Suprapubic skin (tissue), 3 donors: ENCODE data around the gene USP48.

Experiments
- POLR2AphosphoS5 ChIP-seq, 3 donors: sonication (generic); formaldehyde crosslinking; IDR thresholded peaks; one replicate each; pipeline ENCODE4 v1.6.1; 2017; ENCODE audit warnings: antibody characterized with exemption in 3 of 3
- TF ChIP-seq, protein P1 (sequence below), 2 donors: fragments of 200-600 bp in 1 of 2; fragments of 450-650 bp in 1 of 2; sonication (generic) in 1 of 2; IDR thresholded peaks; one replicate each; pipeline ENCODE4 v1.5.1; 2016 to 2019; ENCODE audit warnings: antibody characterized with exemption in 2 of 2, mild to moderate bottlenecking in 1 of 2, moderate library complexity in 1 of 2

DNA sequence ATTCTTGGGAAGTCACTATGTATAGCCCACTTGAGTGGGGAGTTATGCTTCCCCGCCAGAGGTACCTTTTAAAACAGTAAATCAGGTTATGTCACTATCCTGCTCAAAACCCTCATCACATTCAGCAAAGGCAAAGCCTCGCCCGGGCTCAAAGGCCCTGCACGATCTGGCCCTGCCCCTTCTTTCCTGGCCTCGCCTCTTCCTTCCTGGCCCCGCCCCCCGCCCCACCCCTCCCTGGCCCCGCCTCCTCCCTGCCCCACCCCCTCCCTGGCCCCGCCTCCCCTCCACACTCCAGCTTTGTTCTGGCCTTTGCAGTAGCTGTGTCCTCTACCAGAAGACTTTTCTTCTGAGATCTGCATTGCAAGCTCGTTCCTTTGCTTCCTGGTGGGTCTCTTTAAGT is 35.7 kb upstream of the USP48 start:
- no peak for TF ChIP-seq POLR2AphosphoS5 (IDR thresholded peaks at IDR 0.05)
- TF ChIP-seq, protein P1, sequence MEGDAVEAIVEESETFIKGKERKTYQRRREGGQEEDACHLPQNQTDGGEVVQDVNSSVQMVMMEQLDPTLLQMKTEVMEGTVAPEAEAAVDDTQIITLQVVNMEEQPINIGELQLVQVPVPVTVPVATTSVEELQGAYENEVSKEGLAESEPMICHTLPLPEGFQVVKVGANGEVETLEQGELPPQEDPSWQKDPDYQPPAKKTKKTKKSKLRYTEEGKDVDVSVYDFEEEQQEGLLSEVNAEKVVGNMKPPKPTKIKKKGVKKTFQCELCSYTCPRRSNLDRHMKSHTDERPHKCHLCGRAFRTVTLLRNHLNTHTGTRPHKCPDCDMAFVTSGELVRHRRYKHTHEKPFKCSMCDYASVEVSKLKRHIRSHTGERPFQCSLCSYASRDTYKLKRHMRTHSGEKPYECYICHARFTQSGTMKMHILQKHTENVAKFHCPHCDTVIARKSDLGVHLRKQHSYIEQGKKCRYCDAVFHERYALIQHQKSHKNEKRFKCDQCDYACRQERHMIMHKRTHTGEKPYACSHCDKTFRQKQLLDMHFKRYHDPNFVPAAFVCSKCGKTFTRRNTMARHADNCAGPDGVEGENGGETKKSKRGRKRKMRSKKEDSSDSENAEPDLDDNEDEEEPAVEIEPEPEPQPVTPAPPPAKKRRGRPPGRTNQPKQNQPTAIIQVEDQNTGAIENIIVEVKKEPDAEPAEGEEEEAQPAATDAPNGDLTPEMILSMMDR (IDR thresholded peaks at IDR 0.05), result no peak
